CD4-positive, alpha-beta T cell treated with Interleukin-2 at 100 ng/mL for 4 hours (primary cell): ENCODE results near the gene ATIC.

ENCODE experiments used
- DNase-seq: peaks from one replicate; pipeline ENCODE4 v3.0.0-alpha.2; 2020; ENCODE audit warnings: low spot score

The ATIC gene

GRCh38 chr2:215311625-215312396 is at the start of gene ATIC:
ATIC (plus strand) TSS chr2:215312059; CDS start chr2:215312143, 84 bp downstream.
- DNase-seq, result peak; percentile 87

- no peak for DNase-seq
These were observed 49.6 kb upstream of the ATIC start for GRCh38 chr2:215262303-215262702.

- DNase-seq, result no peak
These were observed 49.0 kb upstream of the ATIC start for GRCh38 chr2:215262741-215263362.

GRCh38 chr2:215264374-215264773 is 47.5 kb upstream of the ATIC start:
- no peak for DNase-seq

DNA sequence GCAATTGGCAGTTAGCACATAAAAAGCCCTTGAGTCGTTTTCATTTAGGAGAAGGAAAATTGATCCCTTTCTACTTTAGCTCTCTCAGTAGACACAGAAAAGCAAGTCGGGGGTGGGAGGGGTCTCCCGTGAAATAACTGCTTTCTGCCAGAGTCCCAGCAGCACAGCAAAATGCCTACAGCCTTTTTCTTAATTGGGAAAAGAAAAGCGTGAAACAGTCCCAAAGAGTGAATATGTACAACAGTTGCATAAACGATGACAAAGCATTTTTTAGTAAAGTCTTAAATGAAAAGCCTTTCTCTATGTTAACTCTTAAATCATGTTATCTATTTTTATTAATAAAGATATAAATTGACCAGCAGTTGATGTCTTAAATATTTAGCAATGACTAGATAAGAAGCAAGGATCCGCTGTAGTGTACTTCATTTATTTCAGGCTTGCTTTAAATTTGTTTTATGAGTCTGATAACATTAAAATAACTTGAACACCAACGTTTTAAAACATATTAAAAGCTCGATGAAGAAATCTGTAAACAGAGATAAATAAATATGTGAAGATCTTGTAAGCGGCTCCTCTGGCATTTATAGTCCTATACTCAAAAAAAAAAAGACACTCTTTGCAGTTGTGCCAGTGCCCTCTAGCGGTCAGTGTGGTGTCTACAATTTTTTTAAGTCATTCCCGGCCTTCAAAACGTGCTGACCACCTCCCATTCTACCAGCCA is 42.3 kb upstream of the ATIC start:
- peak; percentile 66 for DNase-seq

GRCh38 chr2:215270118-215270451 is 41.8 kb upstream of the ATIC start:
- DNase-seq, result no peak

DNA sequence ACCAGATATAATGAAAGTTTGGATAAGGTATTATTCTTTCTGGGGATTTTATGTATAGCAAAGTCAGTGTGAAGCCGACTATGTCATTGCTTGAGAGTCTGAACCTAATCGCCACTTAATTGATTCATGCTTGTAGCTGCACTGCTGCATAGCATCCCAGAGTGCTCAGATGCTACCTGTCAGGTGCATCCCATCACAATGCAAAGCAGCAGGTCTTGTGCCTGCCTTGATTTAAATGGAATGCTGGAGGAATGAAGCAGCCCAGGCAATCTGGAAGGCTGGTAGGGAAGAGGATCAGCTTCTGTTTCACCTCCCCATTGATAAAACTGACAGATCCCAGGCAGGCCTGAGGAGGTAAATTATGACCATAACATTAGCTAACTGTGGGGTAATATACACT is 40.4 kb upstream of the ATIC start:
- DNase-seq, result no peak

DNA sequence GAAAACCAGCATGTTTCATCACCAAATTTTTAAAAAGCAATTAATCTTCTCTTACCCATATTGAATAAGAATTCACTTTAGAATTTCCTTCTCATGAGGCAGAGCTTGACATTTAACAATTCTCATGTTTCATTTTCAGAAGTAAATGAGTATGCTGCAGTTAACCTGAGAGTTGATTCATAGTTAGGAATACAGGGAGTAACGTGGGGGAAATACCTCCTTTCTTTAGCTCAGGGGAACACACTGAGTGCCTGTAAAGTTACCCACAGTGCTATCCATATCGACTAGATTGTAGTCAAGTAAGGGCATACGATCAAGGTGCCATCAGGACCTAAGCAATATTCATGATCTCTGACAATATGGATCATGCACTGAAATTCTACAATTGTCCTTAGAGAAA is 38.9 kb upstream of the ATIC start:
- DNase-seq, result no peak

GRCh38 chr2:215274829-215275228 is 37.0 kb upstream of the ATIC start:
- no peak for DNase-seq

GRCh38 chr2:215275824-215276223 is 36.0 kb upstream of the ATIC start:
- DNase-seq, result no peak

- DNase-seq, result no peak
These were observed 33.9 kb upstream of the ATIC start for GRCh38 chr2:215277944-215278343.

GRCh38 chr2:215280326-215280725 is 31.5 kb upstream of the ATIC start:
- no peak for DNase-seq

- DNase-seq, result no peak
These were observed 28.6 kb upstream of the ATIC start for GRCh38 chr2:215283221-215283620.

- no peak for DNase-seq
These were observed 25.6 kb upstream of the ATIC start for GRCh38 chr2:215286309-215286708.

DNA sequence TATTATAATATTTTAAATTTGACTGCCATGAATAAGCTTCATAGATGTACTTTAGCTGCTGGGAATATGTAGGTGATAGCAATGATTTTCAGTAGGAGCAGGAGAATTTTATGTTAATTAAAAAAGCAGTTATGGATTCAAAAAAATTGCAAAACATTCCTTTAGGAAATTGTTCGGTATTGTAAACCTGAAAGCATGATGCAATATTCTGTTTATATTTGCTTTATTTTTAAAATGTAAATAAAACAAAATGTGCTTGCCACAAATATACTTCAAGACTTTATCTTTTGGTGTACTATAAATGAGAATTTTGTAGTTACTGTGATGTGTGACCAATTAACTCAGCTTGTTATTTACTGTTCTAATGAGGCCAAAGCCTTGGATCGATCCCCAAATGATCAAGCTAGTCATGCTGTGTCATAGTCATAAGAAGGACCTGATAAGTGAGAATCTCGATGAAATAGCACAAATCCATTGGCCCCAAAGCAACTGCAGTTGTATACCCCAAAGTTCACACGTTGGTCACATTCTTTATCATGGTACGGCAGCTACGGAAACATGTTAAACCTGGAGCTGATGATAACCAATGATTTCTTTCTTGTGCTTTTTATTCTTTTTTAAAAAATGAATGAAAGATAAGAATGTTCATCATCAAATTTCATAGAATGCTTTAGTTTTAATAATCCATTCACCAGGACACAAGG is 23.6 kb upstream of the ATIC start:
- DNase-seq, result no peak

DNA sequence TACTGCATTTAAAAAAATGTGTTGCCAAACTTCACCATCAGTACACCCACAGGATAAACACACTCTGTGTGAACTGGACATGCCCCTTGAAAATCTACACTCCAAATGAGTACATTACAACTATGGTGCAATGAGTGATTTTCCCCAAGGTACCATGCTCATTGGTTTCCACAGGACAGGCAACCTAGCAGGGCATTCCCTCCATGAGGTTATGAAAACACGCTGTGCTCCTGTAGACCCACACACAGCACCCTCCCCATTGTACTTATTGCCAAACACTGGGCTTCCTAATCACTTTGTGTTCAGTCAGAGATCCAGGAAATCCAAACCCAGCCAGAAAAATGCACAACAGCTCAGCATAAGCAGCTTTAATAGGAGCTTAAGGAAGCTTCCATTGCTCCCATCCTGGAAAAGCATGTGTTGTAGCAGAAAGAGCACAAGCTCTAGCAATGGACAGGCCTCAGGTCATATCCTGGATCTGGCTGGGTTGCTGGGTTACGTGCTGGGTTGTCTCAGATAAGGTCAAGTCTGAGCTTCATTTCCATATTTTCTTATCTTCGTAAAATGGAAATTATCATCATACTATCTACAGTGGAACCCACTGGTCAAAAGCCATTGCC is 20.8 kb upstream of the ATIC start:
- no peak for DNase-seq

DNA sequence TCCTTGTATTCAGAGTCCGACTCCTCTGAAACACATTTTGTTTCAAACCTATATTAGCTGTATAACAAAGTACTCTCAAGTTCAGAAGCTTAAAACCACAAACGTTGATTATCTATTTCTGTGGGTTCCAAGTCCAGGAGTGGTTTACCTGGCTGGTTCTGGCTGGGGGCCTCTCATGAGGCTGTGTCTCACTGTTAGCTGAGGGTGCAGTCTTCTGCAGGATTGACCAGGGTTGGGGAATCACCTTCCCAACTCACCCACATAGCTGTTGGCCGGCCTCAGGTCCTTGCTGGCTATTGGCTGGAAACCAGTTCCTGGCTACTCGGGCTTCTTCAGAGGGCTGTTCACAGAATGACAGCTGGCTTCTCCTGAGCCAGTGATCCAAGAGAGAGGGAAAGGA is 18.0 kb upstream of the ATIC start:
- no peak for DNase-seq

- no peak for DNase-seq
These were observed 12.5 kb upstream of the ATIC start for GRCh38 chr2:215299337-215299859.

DNA sequence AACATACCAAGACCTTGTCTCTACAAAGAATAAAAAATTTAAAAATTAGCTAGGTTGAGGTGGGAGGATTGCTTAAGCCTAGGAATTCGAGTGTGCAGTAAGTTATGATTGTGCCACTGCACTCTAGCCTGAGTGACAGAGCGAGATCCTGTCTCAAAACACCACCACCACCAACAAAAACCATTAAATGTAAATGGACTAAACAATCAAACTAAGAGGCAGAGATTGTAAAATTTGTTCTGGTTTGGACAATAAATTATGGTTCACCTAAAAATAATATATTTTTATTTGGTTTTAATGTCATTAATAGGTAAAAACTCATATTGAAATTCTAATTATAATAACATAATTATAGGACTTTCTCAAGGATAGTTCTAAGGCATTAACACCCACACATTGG is 9.9 kb upstream of the ATIC start:
- DNase-seq, result no peak

DNA sequence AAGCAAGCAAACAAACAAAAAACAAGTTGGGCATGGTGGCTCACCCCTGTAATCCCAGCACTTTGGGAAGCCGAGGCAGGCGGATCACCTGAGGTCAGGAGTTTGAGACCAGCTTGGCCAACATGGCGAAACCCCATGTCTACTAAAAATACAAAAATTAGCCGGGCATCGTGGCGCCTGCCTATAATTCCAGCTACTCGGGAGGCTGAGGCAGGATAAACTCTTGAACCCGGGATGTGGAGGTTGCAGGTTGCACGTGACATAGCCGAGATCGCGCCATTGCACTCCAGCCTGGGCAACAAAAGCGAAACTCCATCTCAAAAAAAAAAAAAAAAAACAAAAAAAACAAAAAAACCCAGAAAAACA is 617 bp upstream of the ATIC start:
- peak; percentile 14 for DNase-seq

DNA sequence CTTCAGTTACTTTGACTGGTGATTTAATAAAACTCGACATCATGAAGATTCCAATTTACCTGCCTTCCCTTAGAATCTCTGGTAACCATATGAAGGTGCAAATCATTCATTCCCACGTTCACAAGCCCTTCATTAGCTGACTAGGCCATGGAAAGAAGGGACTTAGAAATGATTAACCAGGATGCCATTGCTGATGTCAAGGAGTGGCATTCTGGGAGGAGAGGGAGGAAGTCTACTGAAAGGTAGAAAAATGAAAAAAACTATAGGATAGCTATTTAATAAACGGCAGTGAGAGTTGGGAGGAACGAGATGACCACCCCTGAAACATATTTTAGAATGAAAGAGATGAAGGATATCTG is 1.4 kb downstream of the ATIC start:
- no peak for DNase-seq

DNA sequence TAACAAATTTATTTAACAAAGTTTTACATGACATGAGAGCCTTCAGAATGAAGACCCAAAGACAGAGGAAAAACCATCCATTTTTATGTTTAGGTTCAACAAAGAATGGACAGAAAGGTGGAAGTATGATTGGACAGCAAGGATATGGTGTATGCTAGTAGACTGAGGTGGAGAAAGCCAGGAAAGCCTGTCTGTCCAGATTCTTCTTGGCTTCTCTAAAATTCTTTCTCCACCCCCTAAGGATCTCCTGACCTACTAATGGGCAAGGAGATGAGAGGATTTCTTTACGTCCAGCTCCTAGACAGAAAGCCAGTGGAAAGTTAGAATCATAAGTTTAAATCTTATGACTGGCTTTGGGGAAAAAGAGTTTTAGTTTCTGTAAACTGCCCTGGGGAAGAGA is 3.0 kb downstream of the ATIC start:
- no peak for DNase-seq
